Upper lobe of left lung (tissue), 4 donors: ENCODE results near the gene GRIK4.

Source experiments
- EP300 ChIP-seq, 4 donors: sonication (generic); formaldehyde crosslinking; IDR thresholded peaks; one replicate each; pipeline ENCODE4 v1.5.1; 2017; ENCODE audit warnings: antibody characterized with exemption in 4 of 4, control low read depth in 2 of 4
- POLR2A ChIP-seq, 4 donors: fragments of 450-650 bp; IDR thresholded peaks; one replicate each; pipeline ENCODE4 v1.5.1; 2016 to 2017; ENCODE audit warnings: antibody characterized with exemption in 4 of 4, mild to moderate bottlenecking in 2 of 4
- TF ChIP-seq, protein P1 (sequence below), 6 experiments: fragments of 450-650 bp in 4 of 6; fragments of 200-600 bp in 2 of 6; sonication (generic) in 2 of 6; IDR thresholded peaks; one replicate each; pipeline ENCODE4 v1.5.1; 2016 to 2019; ENCODE audit warnings: antibody characterized with exemption in 6 of 6

- TF ChIP-seq, protein P1, sequence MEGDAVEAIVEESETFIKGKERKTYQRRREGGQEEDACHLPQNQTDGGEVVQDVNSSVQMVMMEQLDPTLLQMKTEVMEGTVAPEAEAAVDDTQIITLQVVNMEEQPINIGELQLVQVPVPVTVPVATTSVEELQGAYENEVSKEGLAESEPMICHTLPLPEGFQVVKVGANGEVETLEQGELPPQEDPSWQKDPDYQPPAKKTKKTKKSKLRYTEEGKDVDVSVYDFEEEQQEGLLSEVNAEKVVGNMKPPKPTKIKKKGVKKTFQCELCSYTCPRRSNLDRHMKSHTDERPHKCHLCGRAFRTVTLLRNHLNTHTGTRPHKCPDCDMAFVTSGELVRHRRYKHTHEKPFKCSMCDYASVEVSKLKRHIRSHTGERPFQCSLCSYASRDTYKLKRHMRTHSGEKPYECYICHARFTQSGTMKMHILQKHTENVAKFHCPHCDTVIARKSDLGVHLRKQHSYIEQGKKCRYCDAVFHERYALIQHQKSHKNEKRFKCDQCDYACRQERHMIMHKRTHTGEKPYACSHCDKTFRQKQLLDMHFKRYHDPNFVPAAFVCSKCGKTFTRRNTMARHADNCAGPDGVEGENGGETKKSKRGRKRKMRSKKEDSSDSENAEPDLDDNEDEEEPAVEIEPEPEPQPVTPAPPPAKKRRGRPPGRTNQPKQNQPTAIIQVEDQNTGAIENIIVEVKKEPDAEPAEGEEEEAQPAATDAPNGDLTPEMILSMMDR (IDR thresholded peaks at IDR 0.05), result no peak
- TF ChIP-seq EP300 (IDR thresholded peaks at IDR 0.05) (no peak), POLR2A (IDR thresholded peaks at IDR 0.05) (no peak)
Measured at GRCh38 chr11:120929090-120929489, 417.5 kb downstream of the GRIK4 start.
